SU-DHL-6 (cell line): Measurements from ENCODE around the gene ACTR8.

Experiments
- EZH2phosphoT487 ChIP-seq: fragments of 200-600 bp; sonication (generic), shearing (Covaris generic); conservative IDR thresholded peaks from 2 replicates; pipeline ENCODE4 v1.6.1; 2018; ENCODE audit warnings: mild to moderate bottlenecking, antibody characterized with exemption, low read length, moderate library complexity, mixed read lengths
- TF ChIP-seq, protein P1 (sequence below): fragments of 200-600 bp; sonication (generic); IDR thresholded peaks from one replicate; pipeline ENCODE4 v1.5.1; 2017; ENCODE audit warnings: antibody characterized with exemption, mild to moderate bottlenecking, low read length, moderate library complexity; ENCODE audit not compliant: insufficient read depth, poor library complexity, severe bottlenecking

DNA sequence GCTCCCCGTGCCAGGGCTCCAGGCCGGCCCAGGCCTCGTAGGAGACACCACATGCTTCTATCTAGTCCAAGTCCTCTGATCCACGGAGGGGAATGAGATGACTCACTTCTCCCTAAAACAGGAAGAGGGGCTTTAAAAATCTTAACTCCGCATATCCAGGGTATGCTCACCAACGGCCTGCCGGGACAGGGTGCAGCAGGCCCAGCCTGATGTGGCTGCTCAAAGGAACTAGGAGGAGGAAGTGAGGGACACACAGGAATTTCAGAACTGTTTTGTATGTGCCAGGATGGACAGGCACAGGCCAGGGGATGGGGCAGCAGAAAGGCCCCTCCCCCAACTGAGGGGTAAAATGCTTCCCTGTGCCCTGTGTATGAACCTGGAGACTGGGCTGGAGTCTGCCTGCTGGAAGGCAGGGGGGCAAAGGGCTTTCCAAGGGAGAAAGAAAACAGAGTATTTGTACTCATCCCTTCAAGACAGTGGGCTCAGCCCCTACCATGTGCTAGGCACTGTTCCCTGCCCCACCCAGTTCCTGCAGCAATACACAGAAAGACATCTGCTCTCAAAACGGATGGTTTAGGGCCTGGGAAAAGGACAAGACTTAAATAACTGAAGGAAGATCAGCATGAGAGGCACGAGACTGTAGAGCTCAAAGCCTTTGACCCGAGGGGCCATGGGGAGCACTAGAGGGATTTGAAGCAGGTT, 57.8 kb downstream of the ACTR8 start:
- TF ChIP-seq, protein P1, sequence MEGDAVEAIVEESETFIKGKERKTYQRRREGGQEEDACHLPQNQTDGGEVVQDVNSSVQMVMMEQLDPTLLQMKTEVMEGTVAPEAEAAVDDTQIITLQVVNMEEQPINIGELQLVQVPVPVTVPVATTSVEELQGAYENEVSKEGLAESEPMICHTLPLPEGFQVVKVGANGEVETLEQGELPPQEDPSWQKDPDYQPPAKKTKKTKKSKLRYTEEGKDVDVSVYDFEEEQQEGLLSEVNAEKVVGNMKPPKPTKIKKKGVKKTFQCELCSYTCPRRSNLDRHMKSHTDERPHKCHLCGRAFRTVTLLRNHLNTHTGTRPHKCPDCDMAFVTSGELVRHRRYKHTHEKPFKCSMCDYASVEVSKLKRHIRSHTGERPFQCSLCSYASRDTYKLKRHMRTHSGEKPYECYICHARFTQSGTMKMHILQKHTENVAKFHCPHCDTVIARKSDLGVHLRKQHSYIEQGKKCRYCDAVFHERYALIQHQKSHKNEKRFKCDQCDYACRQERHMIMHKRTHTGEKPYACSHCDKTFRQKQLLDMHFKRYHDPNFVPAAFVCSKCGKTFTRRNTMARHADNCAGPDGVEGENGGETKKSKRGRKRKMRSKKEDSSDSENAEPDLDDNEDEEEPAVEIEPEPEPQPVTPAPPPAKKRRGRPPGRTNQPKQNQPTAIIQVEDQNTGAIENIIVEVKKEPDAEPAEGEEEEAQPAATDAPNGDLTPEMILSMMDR = no peak
- TF ChIP-seq EZH2phosphoT487 = no peak
